Gastroesophageal sphincter (tissue), 3 donors: ENCODE data around the gene LAMB1.

ENCODE experiments used
- CTCF ChIP-seq, 4 experiments: fragments of 200-600 bp in 2 of 4; fragments of 450-650 bp in 2 of 4; sonication (generic) in 1 of 4; IDR thresholded peaks; one replicate each; pipeline ENCODE4 v1.5.1; 2017 to 2019; ENCODE audit warnings: antibody characterized with exemption in 4 of 4, mild to moderate bottlenecking in 2 of 4, moderate library complexity in 2 of 4
- EP300 ChIP-seq: sonication (generic); formaldehyde crosslinking; IDR thresholded peaks from one replicate; pipeline ENCODE4 v1.6.1; 2017; ENCODE audit warnings: antibody characterized with exemption, mild to moderate bottlenecking
- POLR2A ChIP-seq, 2 donors: fragments of 450-650 bp; IDR thresholded peaks; one replicate each; pipeline ENCODE4 v1.6.1; 2017; ENCODE audit warnings: antibody characterized with exemption in 2 of 2, mild to moderate bottlenecking in 2 of 2, moderate library complexity in 1 of 2
- POLR2AphosphoS5 ChIP-seq: sonication (generic); formaldehyde crosslinking; IDR thresholded peaks from one replicate; pipeline ENCODE4 v1.6.1; 2017; ENCODE audit warnings: antibody characterized with exemption

DNA sequence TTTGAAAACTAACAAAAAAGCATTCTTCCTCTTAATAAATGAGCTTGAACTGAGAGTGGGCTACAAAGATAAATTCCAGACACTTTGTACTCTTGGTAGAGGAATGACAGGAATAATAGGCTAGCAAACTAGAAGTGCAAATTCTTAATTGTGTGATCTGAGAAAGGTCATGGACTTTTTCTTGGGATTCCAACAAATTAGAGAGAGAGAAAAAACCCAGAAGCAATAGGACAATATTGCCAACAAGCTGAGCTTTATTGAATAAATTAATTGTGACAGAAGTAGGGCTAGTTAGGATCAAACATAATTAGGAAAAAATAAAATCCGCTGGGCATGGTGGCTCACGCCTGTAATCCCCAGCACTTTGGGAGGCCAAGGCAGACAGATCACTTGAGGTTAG is 41.4 kb upstream of the LAMB1 start:
- no peak for TF ChIP-seq CTCF (IDR thresholded peaks at IDR 0.05)
- no peak for TF ChIP-seq POLR2A (IDR thresholded peaks at IDR 0.05)
- no peak for TF ChIP-seq POLR2AphosphoS5
- no peak for TF ChIP-seq EP300
